ENCODE measurements around the gene FBXO34.
A peak's percentile ranks its signal among the peaks of the same experiment; 100 is the strongest.

The FBXO34 gene

DNA sequence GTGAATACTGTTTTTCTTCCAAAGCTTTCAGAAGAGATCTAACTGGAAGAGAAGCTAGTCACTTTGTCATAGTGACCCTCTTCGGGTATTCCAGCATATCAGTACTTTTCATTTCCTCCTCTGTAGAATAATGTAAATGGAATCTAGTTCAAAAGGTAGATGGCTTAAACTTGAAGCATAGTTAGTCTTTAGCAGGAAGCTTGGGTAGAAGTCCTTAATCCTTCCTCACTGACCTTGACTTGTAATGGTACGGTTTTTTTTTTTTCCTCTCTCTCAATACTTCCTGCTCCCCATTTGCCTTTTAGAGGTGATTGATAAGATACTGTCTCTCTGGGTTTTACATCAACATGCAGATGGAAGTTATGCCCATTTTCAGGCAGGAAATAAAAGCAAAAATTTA, 1.7 kb downstream of the FBXO34 start:
- TF ChIP-seq, protein P1, sequence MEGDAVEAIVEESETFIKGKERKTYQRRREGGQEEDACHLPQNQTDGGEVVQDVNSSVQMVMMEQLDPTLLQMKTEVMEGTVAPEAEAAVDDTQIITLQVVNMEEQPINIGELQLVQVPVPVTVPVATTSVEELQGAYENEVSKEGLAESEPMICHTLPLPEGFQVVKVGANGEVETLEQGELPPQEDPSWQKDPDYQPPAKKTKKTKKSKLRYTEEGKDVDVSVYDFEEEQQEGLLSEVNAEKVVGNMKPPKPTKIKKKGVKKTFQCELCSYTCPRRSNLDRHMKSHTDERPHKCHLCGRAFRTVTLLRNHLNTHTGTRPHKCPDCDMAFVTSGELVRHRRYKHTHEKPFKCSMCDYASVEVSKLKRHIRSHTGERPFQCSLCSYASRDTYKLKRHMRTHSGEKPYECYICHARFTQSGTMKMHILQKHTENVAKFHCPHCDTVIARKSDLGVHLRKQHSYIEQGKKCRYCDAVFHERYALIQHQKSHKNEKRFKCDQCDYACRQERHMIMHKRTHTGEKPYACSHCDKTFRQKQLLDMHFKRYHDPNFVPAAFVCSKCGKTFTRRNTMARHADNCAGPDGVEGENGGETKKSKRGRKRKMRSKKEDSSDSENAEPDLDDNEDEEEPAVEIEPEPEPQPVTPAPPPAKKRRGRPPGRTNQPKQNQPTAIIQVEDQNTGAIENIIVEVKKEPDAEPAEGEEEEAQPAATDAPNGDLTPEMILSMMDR (IDR thresholded peaks at IDR 0.05; ENCODE audit: low read depth, low read length, missing control alignments), result no peak
- Histone ChIP-seq H3K27me3 (replicated peaks) (no peaks in the 10 kb centered on the region), H3K36me3 (replicated peaks) (no peaks in the 10 kb centered on the region), H3K4me3 (ENCODE audit: low read depth, low read length) (peak overlapping the region; percentile 5), H3K27ac (no peak overlapping the region)
- in situ Hi-C loops (cut with HindIII; ENCODE audit: low pct_ligation_motif_present, low sequenced_read_pairs), result no loop called here
- DNase-seq, result no peak

DNA sequence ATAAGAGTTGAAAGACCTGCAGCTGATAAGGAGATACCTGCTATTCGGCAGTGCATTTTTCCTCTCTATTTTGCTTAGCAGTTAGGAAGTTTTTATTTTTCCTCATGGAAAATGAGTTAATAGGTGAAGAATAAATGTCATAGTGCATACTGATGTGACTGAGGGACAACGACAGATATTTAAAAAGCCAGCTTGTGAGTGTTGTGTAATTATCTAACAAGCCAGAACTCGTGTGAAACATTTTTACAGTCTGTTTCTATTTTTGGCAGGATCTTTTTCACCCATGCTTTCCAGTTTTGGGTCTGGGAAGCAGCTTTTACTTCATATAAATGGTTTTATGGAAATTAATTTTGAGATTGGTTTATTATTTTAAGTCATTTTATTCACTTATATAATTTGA, 2.9 kb downstream of the FBXO34 start:
- no peak for DNase-seq
- H3K4me3 ChIP-seq (ENCODE audit: low read depth, low read length), result no peak overlapping the region
- H3K27me3 ChIP-seq (replicated peaks), result no peaks in the 10 kb centered on the region
- TF ChIP-seq, protein P1 (IDR thresholded peaks at IDR 0.05; ENCODE audit: low read depth, low read length, missing control alignments), result no peak
- H3K27ac ChIP-seq, result no peak overlapping the region
- no peaks in the 10 kb centered on the region for H3K36me3 ChIP-seq (replicated peaks)
- in situ Hi-C loops (cut with HindIII; ENCODE audit: low pct_ligation_motif_present, low sequenced_read_pairs), result no loop called here

DNA sequence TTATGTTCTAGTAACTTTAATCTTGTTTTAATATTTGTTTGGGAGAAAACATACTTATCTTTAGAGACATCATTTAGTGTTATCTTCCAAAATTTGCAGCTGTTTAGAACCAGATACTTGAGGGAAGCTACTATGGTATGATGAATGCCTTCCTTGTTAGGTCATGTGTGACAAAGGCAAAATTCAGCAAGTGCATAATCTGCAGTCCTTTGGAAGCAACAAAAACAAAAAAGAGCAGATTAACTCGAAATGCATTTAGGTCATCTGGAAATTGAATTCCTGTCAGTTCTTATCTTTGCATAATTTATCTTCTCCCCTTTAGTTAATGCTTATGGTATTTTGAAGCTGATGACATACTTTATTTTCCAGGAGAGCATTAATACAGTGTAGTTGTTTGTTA, 3.5 kb downstream of the FBXO34 start:
- Histone ChIP-seq H3K4me3 (ENCODE audit: low read depth, low read length) (no peak overlapping the region), H3K27ac (peak overlapping the region; percentile 16), H3K36me3 (replicated peaks) (no peaks in the 10 kb centered on the region), H3K27me3 (replicated peaks) (no peaks in the 10 kb centered on the region)
- TF ChIP-seq, protein P1 (IDR thresholded peaks at IDR 0.05; ENCODE audit: low read depth, low read length, missing control alignments), result no peak
- peak; percentile 53 for DNase-seq
- in situ Hi-C loops (cut with HindIII; ENCODE audit: low pct_ligation_motif_present, low sequenced_read_pairs), result no loop called here

DNA sequence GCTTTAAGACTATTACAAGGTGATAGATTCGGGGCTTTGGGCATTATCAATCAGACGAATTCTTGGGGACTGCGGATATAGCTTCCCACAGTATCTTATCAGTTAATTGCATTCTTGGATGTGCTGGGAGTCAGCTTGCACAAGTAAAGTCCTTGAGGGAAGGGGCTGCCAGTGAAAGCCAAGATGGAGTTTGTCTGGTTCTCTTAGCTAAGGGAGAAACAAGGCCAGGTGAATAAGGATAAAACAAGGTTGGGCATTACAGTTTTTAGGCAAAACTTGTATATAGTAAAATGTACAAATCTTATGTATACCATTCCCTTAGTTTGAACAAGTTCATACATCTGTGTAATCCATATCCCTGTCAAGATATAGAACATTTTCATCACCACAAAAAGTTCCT, 5.5 kb downstream of the FBXO34 start:
- in situ Hi-C loops (cut with HindIII; ENCODE audit: low pct_ligation_motif_present, low sequenced_read_pairs), result no loop called here
- DNase-seq, result no peak
- Histone ChIP-seq H3K36me3 (replicated peaks) (no peaks in the 10 kb centered on the region), H3K27ac (no peak overlapping the region), H3K4me3 (ENCODE audit: low read depth, low read length) (no peak overlapping the region), H3K27me3 (replicated peaks) (no peaks in the 10 kb centered on the region)
- TF ChIP-seq, protein P1 (IDR thresholded peaks at IDR 0.05; ENCODE audit: low read depth, low read length, missing control alignments), result no peak

DNA sequence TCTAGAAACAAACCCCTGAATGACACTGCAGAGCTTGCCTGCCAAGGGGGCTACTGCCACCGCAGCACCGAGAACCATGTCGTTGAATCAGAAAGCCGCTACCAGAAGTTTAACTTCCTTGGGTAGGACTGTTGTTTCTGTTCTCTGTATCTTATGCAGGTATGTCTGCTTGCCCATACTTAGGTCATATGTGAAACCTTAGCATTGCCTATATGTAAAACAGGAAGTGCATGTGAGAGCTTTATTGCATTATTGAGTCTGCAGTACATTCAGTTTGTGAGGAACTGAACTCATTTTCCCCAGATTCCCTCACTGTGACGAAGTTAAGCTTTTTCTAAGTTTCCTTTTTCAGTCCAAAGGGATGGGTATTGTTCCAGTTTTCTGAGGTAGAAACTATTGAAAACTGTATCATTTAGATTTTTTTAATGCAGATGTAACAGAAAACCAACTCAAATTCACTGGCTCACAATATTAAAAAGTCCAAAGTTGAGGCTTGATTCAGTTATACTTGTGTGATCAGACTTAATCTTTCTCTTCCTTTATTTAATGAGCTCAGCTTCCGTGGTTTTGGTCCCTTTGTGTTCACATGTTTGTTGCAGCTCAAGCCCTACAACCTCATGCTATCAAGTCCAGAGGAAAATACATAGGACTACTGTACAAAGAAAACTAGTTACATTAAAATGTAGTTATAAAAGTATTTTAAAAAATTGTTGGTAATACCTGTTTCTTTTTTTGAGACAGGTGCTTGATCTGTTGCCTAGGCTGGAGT, 6.9 kb downstream of the FBXO34 start:
- H3K4me3 ChIP-seq (ENCODE audit: low read depth, low read length), result no peak overlapping the region
- DNase-seq, result no peak
- in situ Hi-C loops (cut with HindIII; ENCODE audit: low pct_ligation_motif_present, low sequenced_read_pairs), result no loop called here

More for the DNA sequence above, 6.9 kb downstream of the FBXO34 start:
- H3K36me3 ChIP-seq (replicated peaks), result no peaks in the 10 kb centered on the region
- H3K27me3 ChIP-seq (replicated peaks), result no peaks in the 10 kb centered on the region
- TF ChIP-seq, protein P1 (IDR thresholded peaks at IDR 0.05; ENCODE audit: low read depth, low read length, missing control alignments), result no peak
- no peak overlapping the region for H3K27ac ChIP-seq

Measured in brain microvascular endothelial cell (primary cell).